ENCODE results near the gene GORAB. TPM values are rescaled to one million over a fixed set of nuclear protein-coding genes. Genes with fewer than 3 reads are reported as not detected.

GORAB gene
- total and polyA plus RNA-seq, 10 of the 15 experiments (the other 5 are each of a cell fraction or from before 2014, with no cell fraction given) = 5.5 to 38.6 (median 10.3) TPM

DNA sequence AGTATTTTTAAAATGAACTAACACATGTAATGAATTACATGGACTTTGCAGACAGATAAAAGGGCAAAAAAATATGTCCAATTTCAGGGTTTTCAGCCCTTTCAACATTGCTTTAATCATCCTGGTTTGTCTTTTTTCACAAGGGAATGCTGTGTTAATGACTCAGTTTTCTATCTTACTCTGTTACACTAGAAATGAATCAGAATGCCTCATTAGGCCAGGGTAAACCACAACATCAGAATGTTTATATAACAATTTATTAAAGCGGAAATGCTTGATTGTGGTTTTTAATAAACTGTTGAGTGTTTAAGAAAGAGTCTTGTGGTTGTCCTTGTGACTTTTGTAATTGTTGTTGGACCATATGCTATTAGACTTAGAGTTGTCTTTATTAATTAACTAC, 13.5 kb downstream of the GORAB start (continued):
- no peak for TF ChIP-seq MXI1 (IDR thresholded peaks at IDR 0.05; ENCODE audit: low read depth, low read length)
- TF ChIP-seq, protein P1, sequence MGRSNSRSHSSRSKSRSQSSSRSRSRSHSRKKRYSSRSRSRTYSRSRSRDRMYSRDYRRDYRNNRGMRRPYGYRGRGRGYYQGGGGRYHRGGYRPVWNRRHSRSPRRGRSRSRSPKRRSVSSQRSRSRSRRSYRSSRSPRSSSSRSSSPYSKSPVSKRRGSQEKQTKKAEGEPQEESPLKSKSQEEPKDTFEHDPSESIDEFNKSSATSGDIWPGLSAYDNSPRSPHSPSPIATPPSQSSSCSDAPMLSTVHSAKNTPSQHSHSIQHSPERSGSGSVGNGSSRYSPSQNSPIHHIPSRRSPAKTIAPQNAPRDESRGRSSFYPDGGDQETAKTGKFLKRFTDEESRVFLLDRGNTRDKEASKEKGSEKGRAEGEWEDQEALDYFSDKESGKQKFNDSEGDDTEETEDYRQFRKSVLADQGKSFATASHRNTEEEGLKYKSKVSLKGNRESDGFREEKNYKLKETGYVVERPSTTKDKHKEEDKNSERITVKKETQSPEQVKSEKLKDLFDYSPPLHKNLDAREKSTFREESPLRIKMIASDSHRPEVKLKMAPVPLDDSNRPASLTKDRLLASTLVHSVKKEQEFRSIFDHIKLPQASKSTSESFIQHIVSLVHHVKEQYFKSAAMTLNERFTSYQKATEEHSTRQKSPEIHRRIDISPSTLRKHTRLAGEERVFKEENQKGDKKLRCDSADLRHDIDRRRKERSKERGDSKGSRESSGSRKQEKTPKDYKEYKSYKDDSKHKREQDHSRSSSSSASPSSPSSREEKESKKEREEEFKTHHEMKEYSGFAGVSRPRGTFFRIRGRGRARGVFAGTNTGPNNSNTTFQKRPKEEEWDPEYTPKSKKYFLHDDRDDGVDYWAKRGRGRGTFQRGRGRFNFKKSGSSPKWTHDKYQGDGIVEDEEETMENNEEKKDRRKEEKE (IDR thresholded peaks at IDR 0.05) = no peak
- no peak for TF ChIP-seq POLR2AphosphoS5 (IDR thresholded peaks at IDR 0.05; ENCODE audit: low read length)
- no peak for TF ChIP-seq CBX3 (IDR thresholded peaks at IDR 0.05; ENCODE audit: borderline replicate concordance, low read depth)
- TF ChIP-seq RUNX3 (IDR thresholded peaks at IDR 0.05; ENCODE audit: low read length) = no peak
- TF ChIP-seq MYB (IDR thresholded peaks at IDR 0.05; ENCODE audit: borderline replicate concordance, low read depth, low read length) = no peak
- no peak for TF ChIP-seq NFXL1 (IDR thresholded peaks at IDR 0.05; ENCODE audit: borderline replicate concordance)
- no peak for TF ChIP-seq RB1 (IDR thresholded peaks at IDR 0.05; ENCODE audit: borderline replicate concordance)

DNA sequence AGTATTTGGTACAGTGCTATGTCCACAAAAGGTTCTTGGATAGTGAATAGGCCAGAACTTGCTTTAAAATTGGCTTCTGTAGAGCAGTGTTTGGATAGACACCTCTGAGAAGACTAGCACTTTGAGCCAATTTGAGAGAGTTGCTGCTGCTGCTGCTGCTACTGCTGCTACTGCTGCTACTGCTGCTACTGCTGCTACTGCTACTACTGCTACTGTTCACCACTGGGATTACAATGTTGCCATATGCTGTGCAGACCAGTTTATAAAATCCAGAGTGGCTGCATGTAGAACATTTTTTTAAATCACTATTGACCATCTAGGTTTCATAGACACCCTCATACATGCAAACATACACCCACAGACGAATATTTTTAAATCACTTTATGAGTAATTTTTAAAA, 15.3 kb downstream of the GORAB start:
- BruUV-seq (replicated peaks) = no TSS peak
- Histone ChIP-seq H3K27me3 (replicated peaks in 1 of 2; ENCODE audit: control insufficient read depth in 2 of 2, insufficient read depth in 2 of 2, low read length in 1 of 2) (no peaks in the 10 kb centered on the region), H3K79me2 (ENCODE audit: control insufficient read depth, insufficient read depth, low read length) (no peaks in the 10 kb centered on the region), H3K36me3 (ENCODE audit: control insufficient read depth in 2 of 2, insufficient read depth in 2 of 2, low read length in 1 of 2) (peaks cover 0 to 24% of the 10 kb centered on the region in 2 experiments), H3K9ac (ENCODE audit: control insufficient read depth, insufficient read depth, low read length) (no peak overlapping the region), H4K20me1 (ENCODE audit: control insufficient read depth, insufficient read depth) (no peaks in the 10 kb centered on the region), H3K4me1 (ENCODE audit: control insufficient read depth, insufficient read depth, low read length) (no peaks in the 10 kb centered on the region), H2AFZ (ENCODE audit: control insufficient read depth, low read depth, low read length) (no peak overlapping the region), H3K4me3 (no peak overlapping the region), H3K9me3 (replicated peaks; ENCODE audit: control insufficient read depth, insufficient read depth, low read length) (no peaks in the 10 kb centered on the region; the same call in 1 of the 3 replicates), H3K27ac (ENCODE audit: control insufficient read depth, insufficient read depth) (no peak overlapping the region), H3K4me2 (ENCODE audit: control insufficient read depth, insufficient read depth) (no peak overlapping the region)
- FAIRE-seq (peak; percentile 62), DNase-seq (ENCODE audit: low read depth, low spot score) (no peak), ATAC-seq (no peak)
- TF ChIP-seq, protein P2, sequence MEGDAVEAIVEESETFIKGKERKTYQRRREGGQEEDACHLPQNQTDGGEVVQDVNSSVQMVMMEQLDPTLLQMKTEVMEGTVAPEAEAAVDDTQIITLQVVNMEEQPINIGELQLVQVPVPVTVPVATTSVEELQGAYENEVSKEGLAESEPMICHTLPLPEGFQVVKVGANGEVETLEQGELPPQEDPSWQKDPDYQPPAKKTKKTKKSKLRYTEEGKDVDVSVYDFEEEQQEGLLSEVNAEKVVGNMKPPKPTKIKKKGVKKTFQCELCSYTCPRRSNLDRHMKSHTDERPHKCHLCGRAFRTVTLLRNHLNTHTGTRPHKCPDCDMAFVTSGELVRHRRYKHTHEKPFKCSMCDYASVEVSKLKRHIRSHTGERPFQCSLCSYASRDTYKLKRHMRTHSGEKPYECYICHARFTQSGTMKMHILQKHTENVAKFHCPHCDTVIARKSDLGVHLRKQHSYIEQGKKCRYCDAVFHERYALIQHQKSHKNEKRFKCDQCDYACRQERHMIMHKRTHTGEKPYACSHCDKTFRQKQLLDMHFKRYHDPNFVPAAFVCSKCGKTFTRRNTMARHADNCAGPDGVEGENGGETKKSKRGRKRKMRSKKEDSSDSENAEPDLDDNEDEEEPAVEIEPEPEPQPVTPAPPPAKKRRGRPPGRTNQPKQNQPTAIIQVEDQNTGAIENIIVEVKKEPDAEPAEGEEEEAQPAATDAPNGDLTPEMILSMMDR (IDR thresholded peaks at IDR 0.05 in 2 of 3, conservative IDR thresholded peaks at IDR 0.05 in 1 of 3; ENCODE audit: control insufficient read depth in 2 of 3, extremely low read depth in 1 of 3, insufficient read depth in 1 of 3, low read depth in 3 of 3, low read length in 3 of 3) = no peak
- RAD21 ChIA-PET (ENCODE audit: unreplicated experiment) = no interaction called here
- 89% methylated on average over 1 of the region's 1 CpG for WGBS (ENCODE audit: insufficient coverage, insufficient replicate concordance, low lambda C conversion rate, missing lambda C conversion rate)
- CTCF ChIA-PET = no interaction called here
- in situ Hi-C loops (cut with MboI) = no loop called here
- intact Hi-C loops (cut with micrococcal nuclease; ENCODE audit: unreplicated experiment) = no loop called here
- POLR2A ChIA-PET = interaction anchor here (1.0 kb wide), 1 partner anchor 16 kb away, joined by 3 read pairs; no protein-coding TSS in a partner anchor
- SMC1A ChIA-PET (ENCODE audit: uncharacterized antibody, unreplicated experiment) = no interaction called here
